Ishikawa (cell line): Measurements from ENCODE around the gene KRT14.

ENCODE experiments used
- CEBPB ChIP-seq: IDR thresholded peaks from 2 replicates; pipeline ENCODE4 v1.6.1; 2012
- CREB1 ChIP-seq: IDR thresholded peaks from 2 replicates; pipeline ENCODE4 v1.6.1; 2012; ENCODE audit warnings: low read depth
- EGR1 ChIP-seq: IDR thresholded peaks from 2 replicates; pipeline ENCODE4 v1.6.1; 2012
- EP300 ChIP-seq: IDR thresholded peaks from 2 replicates; pipeline ENCODE4 v1.6.1; 2012; ENCODE audit warnings: borderline replicate concordance
- FOXM1 ChIP-seq: IDR thresholded peaks from 2 replicates; pipeline ENCODE4 v1.6.1; 2012; ENCODE audit warnings: low read depth, borderline replicate concordance
- MAX ChIP-seq: IDR thresholded peaks from 2 replicates; pipeline ENCODE4 v1.6.1; 2012
- NFIC ChIP-seq: IDR thresholded peaks from 2 replicates; pipeline ENCODE4 v1.6.1; 2012
- RAD21 ChIP-seq: IDR thresholded peaks from 2 replicates; pipeline ENCODE4 v1.6.1; 2012; ENCODE audit warnings: low read depth
- REST ChIP-seq: IDR thresholded peaks from 2 replicates; pipeline ENCODE4 v1.6.1; 2012; ENCODE audit warnings: low read depth, mild to moderate bottlenecking
- TAF1 ChIP-seq: IDR thresholded peaks from 2 replicates; pipeline ENCODE4 v1.6.1; 2012; ENCODE audit warnings: low read depth, mild to moderate bottlenecking
- TCF12 ChIP-seq: IDR thresholded peaks from 2 replicates; pipeline ENCODE4 v1.6.1; 2012; ENCODE audit warnings: low read depth
- TEAD4 ChIP-seq: IDR thresholded peaks from 2 replicates; pipeline ENCODE4 v1.6.1; 2012
- USF1 ChIP-seq: IDR thresholded peaks from 2 replicates; pipeline ENCODE4 v1.6.1; 2012
- YY1 ChIP-seq: IDR thresholded peaks from 2 replicates; pipeline ENCODE4 v1.6.1; 2012; ENCODE audit warnings: low read depth
- ZBTB7A ChIP-seq: IDR thresholded peaks from 2 replicates; pipeline ENCODE4 v1.6.1; 2012; ENCODE audit warnings: low read depth

The KRT14 gene

GRCh38 chr17:41579484-41580243 is 7.0 kb downstream of the KRT14 start:
- TF ChIP-seq REST = no peak
- TF ChIP-seq MAX = 0 out of 2 replicates have a peak, but pooled peaks have one; percentile 31
- TF ChIP-seq RAD21 = peak; percentile 94
- TF ChIP-seq USF1 = peak; percentile 84

- no peak for TF ChIP-seq USF1
- no peak for TF ChIP-seq ZBTB7A
- TF ChIP-seq RAD21 = no peak
- no peak for TF ChIP-seq REST
- no peak for TF ChIP-seq MAX
- TF ChIP-seq CREB1 = no peak
- TF ChIP-seq FOXM1 = no peak
- TF ChIP-seq TEAD4 = no peak
- TF ChIP-seq YY1 = no peak
Observed at GRCh38 chr17:41578971-41579370, 7.7 kb downstream of the KRT14 start.

GRCh38 chr17:41578538-41578937 is 8.2 kb downstream of the KRT14 start:
- TF ChIP-seq USF1 (no peak), RAD21 (no peak), MAX (no peak), EGR1 (no peak), TAF1 (no peak), TEAD4 (no peak), TCF12 (no peak), EP300 (no peak), CEBPB (no peak), YY1 (no peak), REST (no peak)

GRCh38 chr17:41575336-41575735 is 11.4 kb downstream of the KRT14 start:
- no peak for TF ChIP-seq TCF12
- TF ChIP-seq EGR1 = no peak
- no peak for TF ChIP-seq USF1
- TF ChIP-seq CREB1 = no peak
- TF ChIP-seq FOXM1 = no peak
- no peak for TF ChIP-seq NFIC
- TF ChIP-seq ZBTB7A = no peak
- no peak for TF ChIP-seq TAF1
- no peak for TF ChIP-seq YY1
- no peak for TF ChIP-seq REST
- no peak for TF ChIP-seq CEBPB
- no peak for TF ChIP-seq EP300
- TF ChIP-seq MAX = no peak
- TF ChIP-seq RAD21 = no peak
